ENCODE results near the gene GABRG3. TPM values are rescaled to one million over a fixed set of nuclear protein-coding genes. Genes with fewer than 3 reads are reported as not detected.

Gene GABRG3
- polyA plus RNA-seq, 1 donor (not counting 4 experiments of a cell fraction or from before 2014, with no cell fraction given), result not detected

DNA sequence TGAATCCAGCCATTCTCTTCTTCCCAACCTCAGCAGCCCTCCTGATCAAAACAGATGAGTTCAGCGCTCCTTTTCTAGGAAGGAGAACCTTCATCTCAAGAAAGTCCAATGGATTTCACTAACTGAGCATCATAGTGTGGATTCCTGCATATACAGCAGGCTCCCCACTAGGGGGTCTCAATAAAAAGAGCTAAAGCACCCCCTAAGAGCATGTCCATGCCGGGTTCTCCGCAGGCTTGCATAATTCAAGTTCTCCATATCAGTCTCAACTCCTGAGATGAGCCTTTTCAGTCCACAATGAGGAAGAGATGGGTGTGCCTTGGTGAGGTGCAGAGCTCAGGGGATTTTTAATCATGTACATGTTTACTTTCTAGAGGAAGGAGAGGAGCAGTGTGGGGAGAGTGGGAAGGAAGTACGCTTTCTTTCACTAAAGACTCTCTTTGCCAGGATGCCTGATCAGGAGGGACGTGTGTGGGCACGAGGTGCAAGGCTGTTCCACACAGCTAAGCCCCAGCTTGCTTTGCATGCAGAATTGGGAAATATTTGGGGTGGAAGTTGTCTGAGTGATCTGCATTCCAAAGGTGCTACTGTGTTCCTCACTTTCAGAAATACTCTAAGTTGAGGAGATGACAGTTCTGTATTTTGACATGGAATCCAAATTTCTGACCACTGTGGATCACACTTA lies 564.6 kb downstream of the GABRG3 start:
- Histone ChIP-seq H3K27me3 (ENCODE audit: control insufficient read depth, extremely low read depth, insufficient read depth, low read length) (no peaks in the 10 kb centered on the region), H3K36me3 (ENCODE audit: control insufficient read depth in 2 of 2, extremely low read depth in 1 of 2, insufficient read depth in 2 of 2, low read length in 2 of 2) (no peaks in the 10 kb centered on the region), H3K4me1 (ENCODE audit: control insufficient read depth, extremely low read depth, insufficient read depth, low read length) (peaks cover 8% of the 10 kb centered on the region), H3K9me3 (ENCODE audit: control insufficient read depth, low read depth, low read length) (no peaks in the 10 kb centered on the region), H3K27ac (ENCODE audit: control insufficient read depth, insufficient read depth, low read length) (no peak overlapping the region), H3K79me2 (ENCODE audit: control insufficient read depth, insufficient read depth, low read length) (no peaks in the 10 kb centered on the region), H3K4me3 (ENCODE audit: control insufficient read depth in 2 of 3, extremely low read depth in 1 of 3, insufficient read depth in 2 of 3, low read depth in 1 of 3, low read length in 3 of 3) (peak overlapping the region in 1 of 3 experiments; percentile 36), H3K9ac (ENCODE audit: control insufficient read depth, extremely low read depth, insufficient read depth, low read length) (no peak overlapping the region), H4K20me1 (ENCODE audit: control insufficient read depth, extremely low read depth, insufficient read depth, low read length) (no peaks in the 10 kb centered on the region), H3K9me1 (ENCODE audit: control insufficient read depth, extremely low read depth, insufficient read depth, low read length) (no peaks in the 10 kb centered on the region), H3K4me2 (ENCODE audit: control insufficient read depth, extremely low read depth, insufficient read depth, low read depth, low read length) (peak overlapping the region; percentile 62), H2AFZ (ENCODE audit: control insufficient read depth, low read length) (peak overlapping the region; percentile 77)
- TF ChIP-seq, protein P1, sequence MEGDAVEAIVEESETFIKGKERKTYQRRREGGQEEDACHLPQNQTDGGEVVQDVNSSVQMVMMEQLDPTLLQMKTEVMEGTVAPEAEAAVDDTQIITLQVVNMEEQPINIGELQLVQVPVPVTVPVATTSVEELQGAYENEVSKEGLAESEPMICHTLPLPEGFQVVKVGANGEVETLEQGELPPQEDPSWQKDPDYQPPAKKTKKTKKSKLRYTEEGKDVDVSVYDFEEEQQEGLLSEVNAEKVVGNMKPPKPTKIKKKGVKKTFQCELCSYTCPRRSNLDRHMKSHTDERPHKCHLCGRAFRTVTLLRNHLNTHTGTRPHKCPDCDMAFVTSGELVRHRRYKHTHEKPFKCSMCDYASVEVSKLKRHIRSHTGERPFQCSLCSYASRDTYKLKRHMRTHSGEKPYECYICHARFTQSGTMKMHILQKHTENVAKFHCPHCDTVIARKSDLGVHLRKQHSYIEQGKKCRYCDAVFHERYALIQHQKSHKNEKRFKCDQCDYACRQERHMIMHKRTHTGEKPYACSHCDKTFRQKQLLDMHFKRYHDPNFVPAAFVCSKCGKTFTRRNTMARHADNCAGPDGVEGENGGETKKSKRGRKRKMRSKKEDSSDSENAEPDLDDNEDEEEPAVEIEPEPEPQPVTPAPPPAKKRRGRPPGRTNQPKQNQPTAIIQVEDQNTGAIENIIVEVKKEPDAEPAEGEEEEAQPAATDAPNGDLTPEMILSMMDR (optimal IDR thresholded peaks at IDR 0.05 in 1 of 3, IDR thresholded peaks at IDR 0.05 in 1 of 3, conservative IDR thresholded peaks at IDR 0.05 in 1 of 3; ENCODE audit: extremely low read depth in 1 of 3, insufficient read depth in 2 of 3, low read length in 3 of 3), result peak in 1 of 3 experiments; percentile 3
- no peak for TF ChIP-seq EZH2 (IDR thresholded peaks at IDR 0.05; ENCODE audit: low read length)
- FAIRE-seq, result peak; percentile 75
- dilution Hi-C loops (cut with MboI; ENCODE audit: extremely low pct_ligation_motif_present, low sequenced_read_pairs), result no loop called here
- peak; percentile 1 for DNase-seq (ENCODE audit: low read depth, low spot score)

DNA sequence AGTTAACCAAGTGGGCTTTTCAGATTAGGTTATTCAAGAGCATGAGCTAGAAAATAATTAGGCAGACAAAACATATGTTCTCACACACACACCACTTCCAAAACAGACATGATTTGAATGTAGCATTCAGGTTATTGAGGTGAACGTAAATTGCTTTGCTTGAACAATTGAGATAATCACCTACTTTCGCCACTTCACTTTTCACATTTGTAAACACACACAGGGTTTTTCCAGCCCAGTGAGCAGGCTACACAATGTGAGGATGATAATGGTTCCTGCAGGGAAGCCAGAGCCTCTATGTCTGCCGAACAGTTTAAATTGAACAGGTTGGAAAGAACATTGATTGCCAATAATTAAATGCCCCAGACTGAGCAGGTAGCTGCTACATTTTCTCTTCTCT lies 567.3 kb downstream of the GABRG3 start:
- Histone ChIP-seq H3K27ac (ENCODE audit: control insufficient read depth, insufficient read depth, low read length) (no peak overlapping the region), H3K79me2 (ENCODE audit: control insufficient read depth, insufficient read depth, low read length) (no peaks in the 10 kb centered on the region), H2AFZ (ENCODE audit: control insufficient read depth, low read length) (no peak overlapping the region), H3K4me2 (ENCODE audit: control insufficient read depth, extremely low read depth, insufficient read depth, low read depth, low read length) (no peak overlapping the region), H3K9ac (ENCODE audit: control insufficient read depth, extremely low read depth, insufficient read depth, low read length) (no peak overlapping the region), H3K9me1 (ENCODE audit: control insufficient read depth, extremely low read depth, insufficient read depth, low read length) (no peaks in the 10 kb centered on the region), H3K36me3 (ENCODE audit: control insufficient read depth in 2 of 2, extremely low read depth in 1 of 2, insufficient read depth in 2 of 2, low read length in 2 of 2) (no peaks in the 10 kb centered on the region), H3K9me3 (ENCODE audit: control insufficient read depth, low read depth, low read length) (no peaks in the 10 kb centered on the region), H3K4me3 (ENCODE audit: control insufficient read depth in 2 of 3, extremely low read depth in 1 of 3, insufficient read depth in 2 of 3, low read depth in 1 of 3, low read length in 3 of 3) (no peak overlapping the region), H3K4me1 (ENCODE audit: control insufficient read depth, extremely low read depth, insufficient read depth, low read length) (peaks cover 8% of the 10 kb centered on the region), H3K27me3 (ENCODE audit: control insufficient read depth, extremely low read depth, insufficient read depth, low read length) (no peaks in the 10 kb centered on the region), H4K20me1 (ENCODE audit: control insufficient read depth, extremely low read depth, insufficient read depth, low read length) (no peaks in the 10 kb centered on the region)
- dilution Hi-C loops (cut with MboI; ENCODE audit: extremely low pct_ligation_motif_present, low sequenced_read_pairs), result no loop called here
- no peak for FAIRE-seq
- TF ChIP-seq, protein P1 (optimal IDR thresholded peaks at IDR 0.05 in 1 of 3, IDR thresholded peaks at IDR 0.05 in 1 of 3, conservative IDR thresholded peaks at IDR 0.05 in 1 of 3; ENCODE audit: extremely low read depth in 1 of 3, insufficient read depth in 2 of 3, low read length in 3 of 3), result no peak
- TF ChIP-seq EZH2 (IDR thresholded peaks at IDR 0.05; ENCODE audit: low read length), result no peak
- DNase-seq (ENCODE audit: low read depth, low spot score), result no peak
